IPS-NIHi7 (cell line): ENCODE results near the gene CCNA2.
A peak's percentile ranks its signal among the peaks of the same experiment; 100 is the strongest.

Experiments used
- DNase-seq: peaks from one replicate; pipeline ENCODE4 v3.0.0; 2012; ENCODE audit warnings: mixed read lengths; ENCODE audit errors: extremely low spot score

The CCNA2 gene

GRCh38 chr4:121801715-121802075, 22.0 kb downstream of the CCNA2 start:
- DNase-seq = no peak

DNA sequence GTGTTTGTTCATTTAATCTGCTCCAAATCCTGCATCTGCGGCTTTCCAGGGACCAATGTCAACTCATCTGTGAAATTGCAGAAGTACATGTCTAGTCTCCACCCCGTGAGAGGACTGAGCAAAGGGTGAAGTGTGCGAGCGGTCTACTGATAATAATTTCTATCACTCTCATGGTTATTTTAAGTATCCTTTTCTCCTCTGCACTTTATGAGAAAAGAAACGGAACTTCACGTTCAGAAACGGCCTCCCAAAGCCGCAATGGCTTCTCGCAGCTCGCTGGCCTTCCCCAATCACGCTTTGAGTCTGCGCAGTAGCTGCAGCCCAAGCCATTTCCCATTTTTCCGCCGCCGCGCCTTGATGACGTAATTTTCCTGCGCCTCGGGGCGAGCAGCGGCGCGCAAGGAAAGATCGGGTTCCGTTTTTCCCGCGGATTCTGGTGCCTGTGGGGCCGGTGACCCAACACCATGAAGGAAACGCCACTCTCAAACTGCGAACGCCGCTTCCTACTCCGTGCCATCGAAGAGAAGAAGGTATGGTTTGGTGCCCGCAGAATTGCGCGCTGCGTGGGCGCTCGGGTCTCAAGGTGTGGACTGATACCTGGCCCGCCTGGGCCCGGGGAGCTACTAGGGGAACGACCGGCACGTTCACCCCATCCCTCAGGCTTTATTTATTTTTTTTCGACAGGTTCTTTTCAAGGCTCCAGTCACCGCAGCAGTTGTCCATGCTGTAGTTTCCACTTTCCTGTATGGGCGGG, 22.5 kb downstream of the CCNA2 start, which contains the start of gene EXOSC9:
TSS of gene EXOSC9 (plus strand) at position 363 of the 754 bp plus-strand sequence. CDS start at position 465, 102 bp downstream.
- peak; percentile 91 for DNase-seq

DNA sequence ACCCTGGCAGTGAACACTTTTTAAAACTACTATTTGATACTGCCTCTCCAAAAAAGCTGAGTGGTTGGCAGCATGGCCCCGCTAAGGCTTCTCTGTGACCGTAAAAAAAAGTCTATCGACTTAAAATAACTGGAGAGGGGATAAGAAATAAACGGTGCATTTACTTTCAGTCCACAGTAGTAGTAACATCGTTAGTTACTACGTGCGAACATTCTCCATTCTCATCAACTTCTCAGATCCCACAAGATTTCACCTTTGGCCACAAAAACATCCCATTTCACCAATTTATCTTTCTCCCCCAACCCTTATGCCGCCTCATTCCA, 23.1 kb downstream of the CCNA2 start:
- no peak for DNase-seq

- DNase-seq = no peak
Observed at GRCh38 chr4:121799867-121800501, 23.7 kb downstream of the CCNA2 start.

DNA sequence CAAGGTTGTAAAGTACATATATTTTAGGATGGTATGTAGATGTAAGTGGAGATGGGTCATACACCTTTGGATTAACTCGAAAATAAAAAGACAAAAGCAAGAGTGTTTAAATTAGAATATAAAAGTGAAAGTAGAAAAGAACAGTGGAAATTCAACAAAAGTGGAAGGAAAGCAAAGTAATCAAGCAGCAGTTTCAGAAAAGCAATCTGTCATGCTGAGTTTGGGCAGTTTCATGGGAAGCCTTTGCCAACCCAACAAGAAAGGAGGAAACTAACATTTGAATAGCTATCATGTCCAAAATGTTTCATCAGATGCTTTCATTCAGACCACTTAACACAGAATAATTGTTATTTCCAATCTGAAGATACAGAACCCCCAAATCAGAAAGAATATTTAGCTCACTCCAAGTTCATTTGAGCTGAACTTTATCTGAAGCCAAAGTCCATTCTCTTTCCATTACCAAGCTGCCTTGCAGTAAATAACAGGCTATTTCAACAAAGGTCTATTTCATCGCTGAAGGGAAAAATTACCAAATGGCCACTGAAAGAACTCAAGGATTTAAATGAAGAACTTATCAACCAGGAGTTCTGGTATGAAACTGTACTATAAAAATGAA, 24.4 kb downstream of the CCNA2 start:
- no peak for DNase-seq

DNA sequence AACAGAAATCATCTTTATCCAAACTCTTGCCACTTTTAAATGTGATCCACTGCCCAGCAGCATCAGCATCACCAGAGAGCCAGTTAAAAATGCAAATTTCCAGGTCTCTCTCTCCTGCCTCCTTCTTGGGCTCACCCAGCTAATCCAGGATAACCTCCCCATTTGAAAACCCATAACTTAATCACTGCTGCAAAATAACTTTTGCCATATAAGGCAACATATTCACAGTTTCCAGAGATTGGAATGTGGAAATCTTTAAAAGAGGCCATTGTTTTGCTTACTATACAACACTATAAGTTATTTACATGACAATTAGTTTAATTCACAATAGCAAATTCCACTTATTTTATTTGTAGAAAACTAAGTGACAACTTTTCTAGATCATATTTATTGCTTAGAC, 27.4 kb downstream of the CCNA2 start:
- no peak for DNase-seq

GRCh38 chr4:121794505-121795188, 29.0 kb downstream of the CCNA2 start:
- DNase-seq = no peak

- DNase-seq = no peak
Observed at GRCh38 chr4:121792966-121793365, 30.7 kb downstream of the CCNA2 start.

DNA sequence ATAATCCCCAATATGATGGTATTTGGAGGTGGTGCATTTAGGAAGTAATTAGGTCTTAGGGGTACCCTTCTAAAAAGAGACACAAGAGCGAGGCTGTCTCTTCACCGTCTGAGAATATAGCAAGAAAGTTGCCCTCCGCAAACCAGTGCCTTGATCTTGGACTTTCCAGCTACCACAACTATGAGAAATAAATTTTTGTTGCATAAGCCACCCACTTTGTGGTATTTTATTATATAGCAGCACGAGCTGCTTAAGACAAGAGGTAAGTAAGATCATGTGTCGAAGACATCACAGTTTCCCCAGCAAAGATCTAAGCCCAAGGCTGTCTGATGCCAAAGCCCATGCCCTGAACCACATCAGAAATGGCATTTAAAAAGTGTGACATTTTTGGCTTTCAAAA, 32.2 kb downstream of the CCNA2 start:
- DNase-seq = no peak

DNA sequence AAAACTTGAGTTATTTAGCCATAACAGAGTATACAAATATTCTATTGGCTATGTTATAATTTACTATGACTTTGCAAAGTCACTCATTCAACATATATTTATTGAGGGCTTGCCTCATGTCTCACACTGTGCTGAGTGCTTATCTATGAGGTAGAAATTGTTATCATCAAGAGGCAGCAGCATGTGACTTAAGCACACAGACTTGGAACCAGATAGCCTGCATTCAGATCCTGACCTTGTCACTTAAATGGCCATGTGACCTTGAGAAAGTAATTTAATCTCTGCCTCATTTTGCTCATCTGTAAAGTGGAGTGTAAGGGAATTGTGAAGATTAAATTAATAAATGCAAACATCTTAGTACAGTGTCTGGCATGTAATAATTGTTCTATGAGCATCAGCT, 32.7 kb downstream of the CCNA2 start:
- DNase-seq = no peak

DNA sequence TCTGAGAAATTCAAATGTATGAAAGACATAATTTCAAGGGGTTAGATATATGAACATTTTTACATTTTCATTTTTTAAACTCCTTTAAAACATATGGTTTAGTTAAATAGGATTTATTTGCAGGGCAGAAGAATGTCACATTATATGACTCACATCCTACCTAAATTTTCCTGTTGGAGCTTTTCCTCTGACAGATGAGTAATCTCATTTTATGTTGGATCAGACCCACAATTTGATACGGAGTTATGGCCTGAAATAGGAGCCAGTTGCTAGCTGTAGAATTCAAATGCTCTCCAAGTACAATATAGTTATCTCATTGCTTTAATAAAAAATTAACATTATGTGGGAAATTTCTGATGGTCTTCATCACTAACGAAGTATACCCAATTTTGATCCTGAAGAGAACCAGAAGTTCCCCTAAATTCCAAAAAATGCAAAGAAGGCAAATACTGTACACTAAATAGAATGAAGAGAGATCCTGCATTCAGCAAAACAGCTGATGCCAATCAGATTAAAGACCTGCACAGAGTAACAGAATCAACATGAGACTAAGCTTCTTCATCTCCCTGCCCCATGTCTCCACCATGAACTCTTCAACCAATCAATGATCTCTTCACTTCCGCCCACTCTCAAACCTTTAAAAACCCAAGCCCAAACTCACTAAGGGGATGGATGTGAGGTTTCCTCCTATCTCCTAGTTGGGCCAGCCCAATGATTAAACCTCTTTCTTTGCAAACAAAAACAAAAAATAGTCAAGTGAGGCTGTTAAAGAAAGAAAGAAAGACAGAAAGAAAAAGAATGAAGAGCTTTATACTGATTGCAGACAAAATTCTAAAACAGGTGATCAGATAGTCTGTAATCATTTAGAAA, 33.5 kb downstream of the CCNA2 start:
- DNase-seq = no peak

DNA sequence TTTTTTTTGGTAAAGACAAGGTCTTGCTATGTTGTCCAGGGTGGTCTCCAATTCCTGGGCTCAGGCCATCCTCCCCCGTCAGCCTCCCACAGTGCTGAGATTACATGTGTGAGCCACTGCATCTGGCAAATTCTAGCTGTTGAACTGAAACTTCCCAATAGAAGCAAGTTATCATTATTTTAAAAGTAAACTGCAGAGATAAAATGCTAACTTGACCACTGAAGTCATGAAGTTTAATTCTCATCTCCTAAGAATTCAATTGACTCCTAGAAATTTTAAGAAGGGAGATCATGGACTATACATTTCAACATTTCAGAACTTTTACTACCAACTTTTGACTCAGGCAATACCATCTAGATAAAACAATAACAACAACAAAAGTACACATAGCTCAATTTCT, 34.2 kb downstream of the CCNA2 start:
- no peak for DNase-seq

GRCh38 chr4:121788896-121789295, 34.8 kb downstream of the CCNA2 start:
- DNase-seq = no peak

GRCh38 chr4:121786221-121786620, 37.5 kb downstream of the CCNA2 start:
- no peak for DNase-seq

DNA sequence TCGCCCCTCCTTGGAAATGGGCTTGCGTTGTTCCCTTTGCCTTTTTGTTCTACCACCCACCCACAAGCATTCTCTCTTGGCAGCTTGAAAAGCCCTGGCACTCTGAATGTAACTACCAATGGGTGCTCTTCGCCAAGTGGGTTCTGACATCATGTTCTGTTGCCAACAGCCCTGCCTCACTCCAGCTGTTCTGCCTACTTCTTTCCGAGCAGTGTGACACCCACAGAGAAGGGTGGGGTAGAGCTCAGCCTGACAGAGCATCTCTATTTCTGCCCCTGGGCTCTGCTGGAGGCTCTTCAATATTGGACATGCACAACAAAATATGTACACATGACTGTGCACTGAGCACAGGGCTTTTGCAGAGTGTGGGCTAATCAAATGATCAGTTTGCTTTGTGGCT, 38.2 kb downstream of the CCNA2 start:
- DNase-seq = no peak

- DNase-seq = no peak
Observed at GRCh38 chr4:121784975-121785374, 38.7 kb downstream of the CCNA2 start.

DNA sequence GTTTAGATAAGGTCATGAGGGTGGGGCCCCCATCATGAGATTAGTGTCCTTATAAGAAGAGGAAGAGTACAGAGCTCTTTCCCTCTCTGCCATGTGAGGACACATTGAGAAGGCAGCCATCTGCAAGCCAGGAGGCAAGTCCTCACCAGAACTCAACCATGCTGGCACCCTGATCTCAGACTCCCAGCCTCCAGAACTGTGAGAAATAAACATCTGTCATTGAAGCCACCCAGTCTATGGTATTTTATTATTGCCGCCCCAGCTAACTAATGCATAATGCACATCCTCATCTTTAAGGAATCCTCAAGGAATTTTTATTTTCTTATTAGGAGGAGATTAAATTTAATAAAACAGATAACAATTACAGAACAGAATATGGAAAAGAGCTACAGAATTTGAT, 39.3 kb downstream of the CCNA2 start:
- no peak for DNase-seq

DNA sequence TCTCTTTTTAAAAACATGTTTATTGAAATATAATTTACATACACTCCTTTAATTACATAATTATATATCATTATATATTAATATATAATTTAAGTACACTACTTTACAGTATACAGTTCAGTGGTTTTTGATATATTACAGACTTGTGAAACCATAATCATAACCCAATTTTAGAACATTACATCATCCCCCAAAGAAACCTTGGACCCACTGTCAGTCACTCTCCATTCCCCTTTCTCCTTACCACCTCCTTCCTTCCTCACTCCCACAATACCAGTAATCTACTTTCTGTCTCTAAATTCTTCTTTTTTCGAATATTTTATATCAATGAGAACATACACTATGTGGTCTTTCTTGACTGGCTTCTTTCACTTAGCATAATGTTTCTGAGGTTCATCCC, 40.5 kb downstream of the CCNA2 start:
- no peak for DNase-seq

- no peak for DNase-seq
Observed at GRCh38 chr4:121778991-121779628, 44.6 kb downstream of the CCNA2 start.

GRCh38 chr4:121777625-121778024, 46.1 kb downstream of the CCNA2 start:
- DNase-seq = no peak
